ENCODE measurements around the gene LYZL6. TPM values are rescaled to one million over a fixed set of nuclear protein-coding genes. Genes with fewer than 3 reads are reported as not detected.

The LYZL6 gene
- total RNA-seq, 2 donors from 2014 or later = not detected

DNA sequence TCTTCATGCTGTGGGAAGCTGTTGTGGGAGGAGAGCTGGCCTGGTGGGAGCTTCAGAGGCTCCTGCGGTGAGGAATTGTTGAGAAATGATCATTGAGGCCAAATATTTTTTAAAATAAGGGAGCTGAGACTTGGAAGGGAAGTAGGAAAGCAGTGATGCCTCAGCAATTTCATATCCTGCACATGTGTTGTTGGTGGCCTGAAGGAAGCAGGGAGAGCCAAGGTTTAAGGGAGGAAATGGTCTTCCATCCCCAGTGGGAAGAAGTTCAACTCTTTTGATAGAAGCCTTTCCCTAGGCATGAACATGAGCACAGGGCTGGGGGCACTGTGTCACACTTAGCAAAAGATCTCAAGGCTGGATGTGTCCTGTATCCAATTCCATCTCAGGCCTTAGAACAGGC is 43.1 kb upstream of the LYZL6 start, which contains the start of gene CCL14:
Gene CCL14 (minus strand): TSS at position 87 of the 400 bp plus-strand sequence. CDS start 80 bp downstream, at position 7.
- Histone ChIP-seq H3K4me1 (ENCODE audit: control insufficient read depth, insufficient read depth, low read length) (no peaks in the 10 kb centered on the region), H3K27me3 (ENCODE audit: control insufficient read depth, insufficient read depth, low read length, poor library complexity, severe bottlenecking) (no peaks in the 10 kb centered on the region), H3K9ac (ENCODE audit: extremely low read depth, low read length, poor library complexity, severe bottlenecking) (no peak within 1 kb of the TSS), H3K9me3 (ENCODE audit: control insufficient read depth, low read length) (no peaks in the 10 kb centered on the region), H3K4me3 (ENCODE audit: low read length) (no peak within 1 kb of the TSS), H3K27ac (ENCODE audit: low read depth, low read length) (no peak within 1 kb of the TSS), H3K36me3 (ENCODE audit: control insufficient read depth, insufficient read depth, low read length) (no peaks in the 10 kb centered on the region)
- no peak within 1 kb of the TSS for H3K27ac Mint-ChIP-seq
- WGBS, 2 experiments (ENCODE audit: insufficient coverage in 1 of 2, insufficient read length in 1 of 2) = 93% methylated on average over 1 of the region's 1 CpG; no CpG with 5 or more reads in 1 of the 2 experiments
- no peaks in the 10 kb centered on the region for H3K9me3 Mint-ChIP-seq
- no peak for DNase-seq
- no peaks in the 10 kb centered on the region for H3K36me3 Mint-ChIP-seq (ENCODE audit: low read depth)
- TF ChIP-seq, protein P1, sequence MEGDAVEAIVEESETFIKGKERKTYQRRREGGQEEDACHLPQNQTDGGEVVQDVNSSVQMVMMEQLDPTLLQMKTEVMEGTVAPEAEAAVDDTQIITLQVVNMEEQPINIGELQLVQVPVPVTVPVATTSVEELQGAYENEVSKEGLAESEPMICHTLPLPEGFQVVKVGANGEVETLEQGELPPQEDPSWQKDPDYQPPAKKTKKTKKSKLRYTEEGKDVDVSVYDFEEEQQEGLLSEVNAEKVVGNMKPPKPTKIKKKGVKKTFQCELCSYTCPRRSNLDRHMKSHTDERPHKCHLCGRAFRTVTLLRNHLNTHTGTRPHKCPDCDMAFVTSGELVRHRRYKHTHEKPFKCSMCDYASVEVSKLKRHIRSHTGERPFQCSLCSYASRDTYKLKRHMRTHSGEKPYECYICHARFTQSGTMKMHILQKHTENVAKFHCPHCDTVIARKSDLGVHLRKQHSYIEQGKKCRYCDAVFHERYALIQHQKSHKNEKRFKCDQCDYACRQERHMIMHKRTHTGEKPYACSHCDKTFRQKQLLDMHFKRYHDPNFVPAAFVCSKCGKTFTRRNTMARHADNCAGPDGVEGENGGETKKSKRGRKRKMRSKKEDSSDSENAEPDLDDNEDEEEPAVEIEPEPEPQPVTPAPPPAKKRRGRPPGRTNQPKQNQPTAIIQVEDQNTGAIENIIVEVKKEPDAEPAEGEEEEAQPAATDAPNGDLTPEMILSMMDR (conservative IDR thresholded peaks at IDR 0.05) = no peak
- H3K4me1 Mint-ChIP-seq = no peaks in the 10 kb centered on the region
- H3K27me3 Mint-ChIP-seq (ENCODE audit: insufficient read depth) = peaks cover 2% of the 10 kb centered on the region
- no peak within 1 kb of the TSS for H3K4me3 Mint-ChIP-seq

DNA sequence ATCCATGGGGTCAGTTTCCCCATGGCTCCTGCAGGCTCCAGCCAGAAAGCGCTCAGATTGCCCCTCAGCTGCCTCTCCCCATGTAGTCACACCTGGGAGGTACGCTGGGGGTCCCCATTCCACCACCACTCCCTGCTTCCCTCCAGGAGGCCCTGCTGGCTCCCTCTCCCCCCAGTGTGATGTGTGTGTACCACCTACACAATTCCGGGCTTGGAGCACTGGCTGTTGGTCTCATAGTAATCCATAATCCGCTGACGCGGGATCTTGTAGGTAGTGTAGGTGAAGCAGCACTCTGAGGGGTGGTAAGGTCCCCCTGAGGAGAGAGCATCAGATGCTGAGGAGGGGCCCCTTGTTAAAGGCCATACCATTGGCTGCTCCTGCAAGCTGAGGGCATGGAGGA is 40.6 kb upstream of the LYZL6 start:
- no peak for DNase-seq
- Histone ChIP-seq H3K27me3 (ENCODE audit: control insufficient read depth, insufficient read depth, low read length, poor library complexity, severe bottlenecking) (no peaks in the 10 kb centered on the region), H3K36me3 (ENCODE audit: control insufficient read depth, insufficient read depth, low read length) (no peaks in the 10 kb centered on the region), H3K4me3 (ENCODE audit: low read length) (no peak overlapping the region), H3K4me1 (ENCODE audit: control insufficient read depth, insufficient read depth, low read length) (no peaks in the 10 kb centered on the region), H3K9me3 (ENCODE audit: control insufficient read depth, low read length) (no peaks in the 10 kb centered on the region), H3K27ac (ENCODE audit: low read depth, low read length) (no peak overlapping the region), H3K9ac (ENCODE audit: extremely low read depth, low read length, poor library complexity, severe bottlenecking) (no peak overlapping the region)
- no peaks in the 10 kb centered on the region for H3K4me1 Mint-ChIP-seq
- TF ChIP-seq, protein P1 (conservative IDR thresholded peaks at IDR 0.05) = no peak
- peaks cover 2% of the 10 kb centered on the region for H3K27me3 Mint-ChIP-seq (ENCODE audit: insufficient read depth)
- H3K36me3 Mint-ChIP-seq (ENCODE audit: low read depth) = no peaks in the 10 kb centered on the region
- H3K27ac Mint-ChIP-seq = no peak overlapping the region
- no peaks in the 10 kb centered on the region for H3K9me3 Mint-ChIP-seq
- no peak overlapping the region for H3K4me3 Mint-ChIP-seq
- 93 to 100% methylated on average over 1 to 6 of the region's 6 CpGs for WGBS, 2 experiments (ENCODE audit: insufficient coverage in 1 of 2, insufficient read length in 1 of 2)

DNA sequence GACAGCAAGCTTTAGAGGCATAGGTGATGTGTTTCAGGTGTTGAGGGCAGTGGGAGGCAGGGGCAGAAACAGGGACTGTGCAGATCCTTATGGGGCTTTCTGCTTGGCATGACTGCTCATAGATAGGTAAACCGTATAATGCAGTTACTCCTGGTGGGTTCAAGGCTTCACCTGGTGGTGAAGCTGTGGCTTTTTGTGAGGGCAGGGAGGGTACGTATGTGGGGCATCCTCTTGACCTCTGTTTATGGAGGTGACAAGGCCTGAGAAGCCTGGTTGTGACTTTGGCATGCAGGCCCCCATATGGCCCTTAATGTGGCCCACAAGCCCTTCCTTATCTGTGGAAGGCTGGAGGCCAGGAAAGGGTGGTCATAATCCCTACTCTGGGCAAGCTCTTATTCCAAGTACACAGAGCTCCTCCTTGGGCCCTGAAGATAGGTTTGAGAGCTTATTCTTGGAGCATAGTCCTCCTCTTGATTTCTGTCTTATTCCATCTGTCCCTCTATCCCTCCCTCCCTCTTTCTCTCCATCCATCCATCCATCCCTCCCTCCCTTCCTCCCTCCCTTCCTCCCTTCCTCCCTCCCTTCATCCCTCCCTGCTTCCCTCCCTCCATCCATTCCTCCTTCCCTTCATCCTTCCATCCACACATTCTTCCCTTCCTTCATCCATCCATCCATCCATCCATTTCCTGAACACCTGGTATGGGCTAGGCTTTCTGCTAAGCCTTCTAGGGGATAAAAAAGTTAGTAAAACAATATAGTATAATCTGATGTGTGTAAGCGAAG is 39.1 kb upstream of the LYZL6 start:
- Histone ChIP-seq H3K9me3 (ENCODE audit: control insufficient read depth, low read length) (no peaks in the 10 kb centered on the region), H3K36me3 (ENCODE audit: control insufficient read depth, insufficient read depth, low read length) (no peaks in the 10 kb centered on the region), H3K4me3 (ENCODE audit: low read length) (no peak overlapping the region), H3K4me1 (ENCODE audit: control insufficient read depth, insufficient read depth, low read length) (no peaks in the 10 kb centered on the region), H3K27me3 (ENCODE audit: control insufficient read depth, insufficient read depth, low read length, poor library complexity, severe bottlenecking) (no peaks in the 10 kb centered on the region), H3K27ac (ENCODE audit: low read depth, low read length) (no peak overlapping the region), H3K9ac (ENCODE audit: extremely low read depth, low read length, poor library complexity, severe bottlenecking) (no peak overlapping the region)
- Mint-ChIP-seq H3K4me1 (no peaks in the 10 kb centered on the region), H3K4me3 (no peak overlapping the region), H3K27me3 (ENCODE audit: insufficient read depth) (peaks cover 2% of the 10 kb centered on the region), H3K27ac (no peak overlapping the region), H3K9me3 (no peaks in the 10 kb centered on the region), H3K36me3 (ENCODE audit: low read depth) (no peaks in the 10 kb centered on the region)
- TF ChIP-seq, protein P1 (conservative IDR thresholded peaks at IDR 0.05) = no peak
- 57 to 93% methylated on average over 1 to 3 of the region's 3 CpGs for WGBS, 2 experiments (ENCODE audit: insufficient coverage in 1 of 2, insufficient read length in 1 of 2)
- DNase-seq = no peak

Measured in endodermal cell (in vitro differentiated cells).